HepG2 (cell line): Measurements from ENCODE around the gene ZKSCAN5. TPM values are rescaled to one million over a fixed set of nuclear protein-coding genes. Genes with fewer than 3 reads are reported as not detected.

Experiments
- RNF2 ChIP-seq: fragments of 450-650 bp; conservative IDR thresholded peaks from 2 replicates; pipeline ENCODE4 v1.6.1; 2016; ENCODE audit warnings: low read depth
- ZNF260 ChIP-seq: sonication (generic); formaldehyde crosslinking; IDR thresholded peaks from 2 replicates; pipeline ENCODE4 v1.4.0; 2020; ENCODE audit warnings: missing genetic modification reagents, low read depth, mild to moderate bottlenecking, borderline replicate concordance
- polyA plus RNA-seq, 8 experiments: library from polyadenylated mRNA; depleted of rRNA in 3 of 8; stranded (reverse) in 7 of 8; unstranded in 1 of 8; fragments of >200 nt; fragmentation: Illumina TruSeq in 4 of 8; extraction: Trizol in 4 of 8; gene quantifications; 2 replicates each; pipeline versions ENCODE4 v1.2.1 to v1.2.3, GENCODE V29; 2011 to 2016; ENCODE audit warnings: low read depth in 4 of 8, missing spikeins in 1 of 8, mixed read lengths in 1 of 8; ENCODE audit not compliant: insufficient read depth in 1 of 8
- total RNA-seq, 5 experiments: library from RNA; depleted of rRNA; stranded (reverse); fragments of >200 nt; fragmentation: Illumina TruSeq; extraction: Trizol; gene quantifications; 2 replicates each; pipeline ENCODE4 v1.2.3, GENCODE V29; 2016; ENCODE audit warnings: low read depth in 1 of 5
- TF ChIP-seq, protein P1 (sequence below), 2 experiments: sonication (generic) in 1 of 2; formaldehyde crosslinking in 1 of 2; IDR thresholded peaks; 2 replicates each; pipeline versions ENCODE4 v1.6.1 to v1.9.0; 2014 to 2022; ENCODE audit warnings: antibody characterized with exemption in 1 of 2, borderline replicate concordance in 1 of 2, inconsistent platforms in 1 of 2, low read depth in 1 of 2, missing genetic modification reagents in 1 of 2
- TF ChIP-seq, protein P2 (sequence below): IDR thresholded peaks from 2 replicates; pipeline ENCODE4 v1.6.1; 2016

Gene ZKSCAN5
- total and polyA plus RNA-seq, 2 of the 13 experiments (the other 11 are each of a cell fraction or from before 2014, with no cell fraction given) = 5.5 to 11.7 TPM

DNA sequence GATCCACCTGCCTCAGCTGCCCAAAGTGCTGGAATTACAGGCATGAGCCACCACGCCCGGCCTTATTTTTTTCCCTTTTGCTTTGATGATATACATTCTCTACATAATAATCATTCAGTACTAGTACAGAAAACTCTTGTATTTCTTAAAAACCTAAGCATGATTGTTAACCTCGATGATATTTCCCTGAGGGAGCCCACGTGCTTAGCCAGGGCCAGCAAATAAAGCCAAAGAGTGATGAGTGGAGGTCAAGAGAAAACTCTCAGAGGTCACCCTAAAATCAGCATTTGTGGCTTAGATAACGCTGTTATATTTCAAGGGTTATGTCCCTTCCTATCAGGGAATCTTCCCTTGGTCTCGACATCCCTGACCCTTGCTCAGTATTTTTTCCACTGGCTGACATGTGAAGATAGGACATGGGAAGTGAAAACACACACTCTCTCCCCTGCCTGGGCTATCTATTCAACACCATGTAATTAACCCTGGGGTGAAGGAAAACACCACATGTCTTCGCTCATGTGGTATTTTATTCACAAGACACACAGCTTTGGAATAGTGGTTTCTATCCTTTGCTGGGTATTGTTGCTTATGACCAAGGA, 34.9 kb downstream of the ZKSCAN5 start (continued):
- no peak for TF ChIP-seq ZNF260
- TF ChIP-seq RNF2 = no peak
- TF ChIP-seq, protein P1, sequence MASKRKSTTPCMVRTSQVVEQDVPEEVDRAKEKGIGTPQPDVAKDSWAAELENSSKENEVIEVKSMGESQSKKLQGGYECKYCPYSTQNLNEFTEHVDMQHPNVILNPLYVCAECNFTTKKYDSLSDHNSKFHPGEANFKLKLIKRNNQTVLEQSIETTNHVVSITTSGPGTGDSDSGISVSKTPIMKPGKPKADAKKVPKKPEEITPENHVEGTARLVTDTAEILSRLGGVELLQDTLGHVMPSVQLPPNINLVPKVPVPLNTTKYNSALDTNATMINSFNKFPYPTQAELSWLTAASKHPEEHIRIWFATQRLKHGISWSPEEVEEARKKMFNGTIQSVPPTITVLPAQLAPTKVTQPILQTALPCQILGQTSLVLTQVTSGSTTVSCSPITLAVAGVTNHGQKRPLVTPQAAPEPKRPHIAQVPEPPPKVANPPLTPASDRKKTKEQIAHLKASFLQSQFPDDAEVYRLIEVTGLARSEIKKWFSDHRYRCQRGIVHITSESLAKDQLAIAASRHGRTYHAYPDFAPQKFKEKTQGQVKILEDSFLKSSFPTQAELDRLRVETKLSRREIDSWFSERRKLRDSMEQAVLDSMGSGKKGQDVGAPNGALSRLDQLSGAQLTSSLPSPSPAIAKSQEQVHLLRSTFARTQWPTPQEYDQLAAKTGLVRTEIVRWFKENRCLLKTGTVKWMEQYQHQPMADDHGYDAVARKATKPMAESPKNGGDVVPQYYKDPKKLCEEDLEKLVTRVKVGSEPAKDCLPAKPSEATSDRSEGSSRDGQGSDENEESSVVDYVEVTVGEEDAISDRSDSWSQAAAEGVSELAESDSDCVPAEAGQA (IDR thresholded peaks at IDR 0.05; ENCODE audit: low read depth) = no peak
- TF ChIP-seq, protein P1 (CRISPR knock-in tag; IDR thresholded peaks at IDR 0.05; ENCODE audit: borderline replicate concordance) = no peak
- TF ChIP-seq, protein P2, sequence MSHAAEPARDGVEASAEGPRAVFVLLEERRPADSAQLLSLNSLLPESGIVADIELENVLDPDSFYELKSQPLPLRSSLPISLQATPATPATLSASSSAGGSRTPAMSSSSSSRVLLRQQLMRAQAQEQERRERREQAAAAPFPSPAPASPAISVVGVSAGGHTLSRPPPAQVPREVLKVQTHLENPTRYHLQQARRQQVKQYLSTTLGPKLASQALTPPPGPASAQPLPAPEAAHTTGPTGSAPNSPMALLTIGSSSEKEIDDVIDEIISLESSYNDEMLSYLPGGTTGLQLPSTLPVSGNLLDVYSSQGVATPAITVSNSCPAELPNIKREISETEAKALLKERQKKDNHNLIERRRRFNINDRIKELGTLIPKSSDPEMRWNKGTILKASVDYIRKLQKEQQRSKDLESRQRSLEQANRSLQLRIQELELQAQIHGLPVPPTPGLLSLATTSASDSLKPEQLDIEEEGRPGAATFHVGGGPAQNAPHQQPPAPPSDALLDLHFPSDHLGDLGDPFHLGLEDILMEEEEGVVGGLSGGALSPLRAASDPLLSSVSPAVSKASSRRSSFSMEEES (CRISPR knock-in tag) = no peak
- TF ChIP-seq, all 625 proteins: peak for 0
